Fibroblast of villous mesenchyme (primary cell): ENCODE data around the gene CFAP74. TPM values are rescaled to one million over a fixed set of nuclear protein-coding genes. Genes with fewer than 3 reads are reported as not detected.

Source experiments
- DNase-seq: peaks from one replicate; pipeline ENCODE4 v3.0.0-alpha.2; 2010; ENCODE audit warnings: low read depth
- H3K4me3 ChIP-seq: 2 replicates; pipeline ENCODE4 v1.5.1; 2011; ENCODE audit warnings: low read depth, mild to moderate bottlenecking, low read length
- total RNA-seq: library from RNA; depleted of rRNA; stranded (reverse); fragments of >200 nt; gene quantifications from 2 replicates; pipeline ENCODE4 v1.2.3, GENCODE V29; 2012
- TF ChIP-seq, protein P1 (sequence below): IDR thresholded peaks from 2 replicates; pipeline ENCODE4 v1.5.1; 2012; ENCODE audit warnings: low read depth, mild to moderate bottlenecking, low read length; ENCODE audit not compliant: insufficient read depth

CFAP74 gene
- total RNA-seq, 1 donor, result not detected

DNA sequence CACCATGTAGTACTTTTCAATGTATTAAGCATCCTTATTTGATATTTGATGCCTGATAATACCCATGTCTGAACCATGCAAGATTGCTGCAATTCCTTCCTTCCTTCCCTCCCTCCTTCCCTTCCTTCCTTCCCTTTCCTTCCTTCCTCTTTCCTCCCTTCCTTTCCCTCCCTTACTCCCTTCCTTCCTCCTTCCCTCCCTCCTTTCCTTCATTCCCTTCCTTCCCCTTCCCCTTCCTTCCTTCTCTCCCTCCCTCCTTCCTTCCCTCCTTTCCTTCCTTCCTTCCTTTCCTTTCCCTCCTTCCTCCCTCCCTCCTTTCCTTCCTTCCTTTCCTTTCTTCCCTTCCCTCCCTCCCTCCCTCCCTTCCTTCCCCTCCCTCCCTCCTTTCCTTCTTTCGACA, 54.8 kb downstream of the CFAP74 start:
- TF ChIP-seq, protein P1, sequence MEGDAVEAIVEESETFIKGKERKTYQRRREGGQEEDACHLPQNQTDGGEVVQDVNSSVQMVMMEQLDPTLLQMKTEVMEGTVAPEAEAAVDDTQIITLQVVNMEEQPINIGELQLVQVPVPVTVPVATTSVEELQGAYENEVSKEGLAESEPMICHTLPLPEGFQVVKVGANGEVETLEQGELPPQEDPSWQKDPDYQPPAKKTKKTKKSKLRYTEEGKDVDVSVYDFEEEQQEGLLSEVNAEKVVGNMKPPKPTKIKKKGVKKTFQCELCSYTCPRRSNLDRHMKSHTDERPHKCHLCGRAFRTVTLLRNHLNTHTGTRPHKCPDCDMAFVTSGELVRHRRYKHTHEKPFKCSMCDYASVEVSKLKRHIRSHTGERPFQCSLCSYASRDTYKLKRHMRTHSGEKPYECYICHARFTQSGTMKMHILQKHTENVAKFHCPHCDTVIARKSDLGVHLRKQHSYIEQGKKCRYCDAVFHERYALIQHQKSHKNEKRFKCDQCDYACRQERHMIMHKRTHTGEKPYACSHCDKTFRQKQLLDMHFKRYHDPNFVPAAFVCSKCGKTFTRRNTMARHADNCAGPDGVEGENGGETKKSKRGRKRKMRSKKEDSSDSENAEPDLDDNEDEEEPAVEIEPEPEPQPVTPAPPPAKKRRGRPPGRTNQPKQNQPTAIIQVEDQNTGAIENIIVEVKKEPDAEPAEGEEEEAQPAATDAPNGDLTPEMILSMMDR, result no peak
- no peak for DNase-seq
- H3K4me3 ChIP-seq, result no peak overlapping the region

DNA sequence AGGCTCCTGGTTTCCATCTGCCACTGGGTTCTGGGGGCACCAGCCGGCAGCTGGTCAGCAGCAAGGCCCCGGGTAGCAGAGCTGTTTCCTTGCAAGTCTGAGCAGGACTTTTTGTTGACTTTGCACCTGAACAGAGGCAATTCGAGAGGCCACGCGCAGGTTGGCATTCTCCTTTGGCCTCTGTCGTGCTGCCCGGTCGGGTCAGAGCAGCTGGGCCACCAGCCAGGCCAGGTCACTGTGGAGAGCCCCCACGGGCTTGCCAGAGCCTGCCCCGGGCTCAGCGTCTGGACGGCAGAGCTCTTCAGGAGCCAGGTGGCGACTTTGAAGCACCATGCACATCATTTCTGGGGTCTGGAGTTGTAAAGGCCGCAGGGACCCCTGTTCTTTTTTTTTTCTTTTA, 56.1 kb downstream of the CFAP74 start:
- no peak for DNase-seq
- H3K4me3 ChIP-seq, result no peak overlapping the region
- TF ChIP-seq, protein P1, result no peak

DNA sequence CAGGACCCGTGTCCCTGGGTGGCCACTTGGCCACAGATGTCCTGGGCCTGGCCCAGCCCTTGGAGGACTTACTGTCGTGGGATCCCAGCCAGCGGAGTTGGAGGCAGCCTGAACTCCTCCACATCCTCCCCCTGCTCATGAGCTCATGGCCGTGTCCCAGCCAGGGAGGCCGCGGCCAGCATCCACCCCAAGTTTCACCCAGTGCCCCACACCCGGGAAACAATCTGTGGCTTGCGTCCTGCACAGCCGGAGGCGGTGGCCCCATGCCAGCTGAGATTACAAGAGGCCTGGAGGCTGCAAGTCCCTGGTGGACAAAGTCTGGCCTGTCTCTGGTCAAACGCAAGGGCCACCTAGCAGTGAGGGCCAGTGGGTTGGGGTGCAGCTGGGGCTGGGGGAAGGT, 57.0 kb downstream of the CFAP74 start:
- DNase-seq, result peak; percentile 47
- no peak overlapping the region for H3K4me3 ChIP-seq
- TF ChIP-seq, protein P1, result no peak

DNA sequence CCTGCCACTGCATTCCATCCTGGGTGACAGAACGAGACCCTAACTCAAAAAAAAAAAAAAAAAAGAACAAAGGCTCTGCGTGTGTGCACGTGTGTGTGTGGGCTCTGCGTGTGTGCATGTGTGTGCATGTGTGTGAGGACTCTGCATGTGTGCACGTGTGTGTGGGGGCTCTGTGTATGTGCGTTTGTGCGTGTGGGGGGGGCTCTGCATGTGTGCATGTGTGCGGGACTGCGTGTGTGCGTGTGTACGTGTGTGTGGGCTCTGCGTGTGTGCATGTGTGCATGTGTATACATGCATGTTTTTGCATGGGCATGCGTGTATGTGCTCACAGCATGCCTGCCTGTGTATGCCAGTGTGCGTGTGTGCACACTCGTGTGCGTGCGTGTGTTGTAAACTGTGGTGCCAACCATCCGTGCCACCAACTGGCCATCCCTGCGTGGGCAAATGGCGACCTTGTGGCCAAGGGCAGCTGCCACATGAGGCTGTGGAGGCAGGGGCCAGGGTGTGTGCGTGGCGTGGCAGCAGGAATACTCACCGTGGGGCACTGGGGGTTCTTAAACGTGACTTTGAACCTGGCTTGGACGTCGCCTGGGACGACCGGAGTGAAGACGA, 57.7 kb downstream of the CFAP74 start:
- TF ChIP-seq, protein P1, result no peak
- no peak overlapping the region for H3K4me3 ChIP-seq
- no peak for DNase-seq

DNA sequence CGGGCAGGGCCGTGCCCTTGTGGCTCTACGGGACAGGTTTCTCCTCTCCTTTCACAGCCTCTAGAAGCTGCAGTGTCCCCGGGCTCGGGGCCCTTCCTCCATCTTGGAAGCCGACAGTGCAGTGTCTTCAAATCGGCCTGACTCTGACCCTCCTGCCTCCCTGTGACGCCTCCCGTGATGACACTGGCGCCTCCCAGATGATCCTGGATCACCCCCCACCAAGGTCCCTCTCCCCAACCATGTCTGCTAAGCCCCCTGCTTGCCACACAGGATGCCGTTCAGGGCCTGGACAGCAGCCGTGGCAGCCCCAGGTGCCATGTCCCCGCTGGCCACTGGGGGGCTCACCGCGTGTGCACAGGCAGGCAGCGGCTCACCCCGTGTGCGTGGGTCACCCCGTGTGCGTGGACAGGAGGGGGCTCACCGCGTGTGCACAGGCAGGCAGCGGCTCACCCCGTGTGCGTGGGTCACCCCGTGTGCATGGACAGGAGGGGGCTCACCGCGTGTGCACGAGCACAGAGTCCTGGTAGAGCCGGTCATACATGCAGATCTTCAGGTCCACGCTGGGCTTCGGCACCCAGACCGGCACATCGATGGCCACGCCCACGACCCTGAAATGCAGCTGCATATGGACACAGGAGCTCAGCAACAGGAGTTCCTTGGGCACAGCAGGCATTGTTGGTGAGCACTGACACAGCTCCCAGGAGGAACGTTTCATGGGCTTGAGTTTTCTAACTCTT, 59.6 kb downstream of the CFAP74 start:
- H3K4me3 ChIP-seq, result peak overlapping the region; percentile 34
- DNase-seq, result peak; percentile 35

DNA sequence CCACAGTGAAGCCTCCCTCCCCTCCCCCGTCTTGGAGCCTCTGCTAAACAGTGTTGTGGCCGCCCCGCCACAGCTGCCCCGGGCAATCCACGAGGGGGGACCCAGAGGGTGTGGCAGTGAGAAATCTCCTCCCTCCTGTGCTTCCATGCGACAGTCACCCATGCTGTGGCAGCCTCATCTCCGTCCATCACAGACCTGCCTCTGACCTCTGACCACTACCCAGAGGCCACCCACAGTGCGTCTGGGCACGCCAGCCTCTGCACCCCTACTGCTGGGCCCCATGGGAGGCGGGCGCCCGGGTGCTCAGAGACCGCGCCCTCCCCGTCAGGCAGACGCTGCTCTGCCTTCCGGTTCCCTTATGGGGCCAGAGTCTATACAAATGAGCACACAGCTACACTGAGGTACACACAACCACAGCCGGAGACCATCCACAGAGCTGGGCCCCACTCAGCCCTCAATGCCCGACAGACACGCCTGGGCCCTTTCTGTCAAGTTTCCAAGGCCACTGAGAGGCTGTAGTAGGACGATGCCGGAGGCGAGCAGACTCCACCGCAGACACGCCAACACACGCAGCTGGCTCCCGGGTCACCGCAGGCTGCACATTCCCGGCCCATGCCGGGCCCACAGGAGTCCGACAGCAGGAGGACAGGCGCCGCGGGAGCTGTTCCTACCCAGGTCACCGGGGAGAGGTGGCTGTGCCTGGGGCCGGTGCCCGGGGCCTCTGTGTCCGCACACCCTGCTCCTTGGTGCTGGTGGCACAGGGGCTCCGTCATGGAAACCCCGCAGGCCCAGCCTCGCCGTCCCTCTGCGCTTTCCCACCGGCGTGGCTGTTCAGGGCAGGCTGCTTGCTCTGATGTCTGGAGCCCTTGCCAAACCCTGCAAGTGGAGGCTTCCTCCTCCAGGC, 60.6 kb downstream of the CFAP74 start:
- no peak overlapping the region for H3K4me3 ChIP-seq
- DNase-seq, result no peak
- TF ChIP-seq, protein P1, result no peak

More for the DNA sequence above, 59.6 kb downstream of the CFAP74 start:
- TF ChIP-seq, protein P1, result peak; percentile 85
